AG04449 (cell line): ENCODE measurements around the gene SLC2A1.

Experiments used
- CTCF ChIA-PET: fragments of 350-600 bp; formaldehyde crosslinking; extraction: SDS; loops from one replicate; lab custom pipeline; 2021; ENCODE audit warnings: antibody characterized with exemption; lab: Yijun Ruan, JAX
- POLR2A ChIA-PET: fragments of 400-600, 350-600 bp; formaldehyde crosslinking; extraction: SDS; loops from one replicate; lab custom pipeline; 2020; ENCODE audit warnings: antibody characterized with exemption, inconsistent platforms; lab: Yijun Ruan, JAX
- DNase-seq: peaks from one replicate; pipeline ENCODE4 v3.0.0-alpha.2; 2010; ENCODE audit warnings: low read depth, low spot score
- H3K4me3 ChIP-seq: 2 replicates; pipeline ENCODE4 v1.5.1; 2011; ENCODE audit warnings: low read depth, mild to moderate bottlenecking, control low read depth, low read length
- TF ChIP-seq, protein P1 (sequence below): IDR thresholded peaks from one replicate; pipeline ENCODE4 v1.5.1; 2011; ENCODE audit warnings: mild to moderate bottlenecking, moderate library complexity, low read length, control low read depth, inconsistent platforms; ENCODE audit not compliant: insufficient read depth; ENCODE audit errors: missing control alignments

SLC2A1 gene

DNA sequence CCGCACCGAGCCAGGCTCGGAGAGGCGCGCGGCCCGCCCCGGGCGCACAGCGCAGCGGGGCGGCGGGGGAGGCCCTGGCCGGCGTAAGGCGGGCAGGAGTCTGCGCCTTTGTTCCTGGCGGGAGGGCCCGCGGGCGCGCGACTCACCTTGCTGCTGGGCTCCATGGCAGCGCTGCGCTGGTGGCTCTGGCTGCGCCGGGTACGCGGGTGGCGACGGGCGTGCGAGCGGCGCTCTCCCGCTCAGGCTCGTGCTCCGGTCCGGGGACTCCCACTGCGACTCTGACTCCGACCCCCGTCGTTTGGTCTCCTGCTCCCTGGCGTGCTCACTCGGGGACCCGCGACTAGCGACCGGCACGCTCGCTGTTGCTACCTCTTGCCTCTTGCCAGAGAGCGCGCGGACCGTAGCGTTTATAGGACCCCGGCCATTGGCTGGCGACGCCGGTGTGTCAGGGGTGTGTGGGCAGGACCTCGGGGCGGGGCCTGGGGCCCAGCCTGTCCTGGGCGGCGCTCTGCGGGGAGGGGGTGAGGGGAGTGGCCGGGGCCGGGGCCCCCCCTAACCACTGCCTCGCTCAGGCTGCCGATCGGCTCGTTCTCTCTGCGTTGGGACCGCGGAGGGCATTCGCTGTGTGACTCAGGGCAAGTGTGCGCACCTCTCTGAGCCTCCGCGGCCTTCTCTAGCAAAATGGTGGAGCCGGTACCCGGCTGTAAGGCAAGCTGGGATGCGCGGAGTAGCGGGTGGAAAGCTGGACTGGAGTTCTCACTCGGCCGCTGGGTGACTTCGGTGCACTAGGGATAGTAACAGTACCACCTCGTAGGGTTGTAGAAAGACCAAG, at the start of gene SLC2A1:
Gene SLC2A1, minus strand, starts transcription at position 381 of the 832 bp plus-strand sequence. Its CDS starts 217 bp downstream, at position 164.
- CTCF ChIA-PET = interaction anchor here (1.2 kb wide), 1 partner anchor 45 kb away, joined by 4 read pairs; no protein-coding TSS in a partner anchor
- POLR2A ChIA-PET = interaction anchor here (0.6 to 1.9 kb wide), 6 partner anchors 8 to 115 kb away, joined by 3 to 7 read pairs (median 3); no protein-coding TSS in a partner anchor
- TF ChIP-seq, protein P1, sequence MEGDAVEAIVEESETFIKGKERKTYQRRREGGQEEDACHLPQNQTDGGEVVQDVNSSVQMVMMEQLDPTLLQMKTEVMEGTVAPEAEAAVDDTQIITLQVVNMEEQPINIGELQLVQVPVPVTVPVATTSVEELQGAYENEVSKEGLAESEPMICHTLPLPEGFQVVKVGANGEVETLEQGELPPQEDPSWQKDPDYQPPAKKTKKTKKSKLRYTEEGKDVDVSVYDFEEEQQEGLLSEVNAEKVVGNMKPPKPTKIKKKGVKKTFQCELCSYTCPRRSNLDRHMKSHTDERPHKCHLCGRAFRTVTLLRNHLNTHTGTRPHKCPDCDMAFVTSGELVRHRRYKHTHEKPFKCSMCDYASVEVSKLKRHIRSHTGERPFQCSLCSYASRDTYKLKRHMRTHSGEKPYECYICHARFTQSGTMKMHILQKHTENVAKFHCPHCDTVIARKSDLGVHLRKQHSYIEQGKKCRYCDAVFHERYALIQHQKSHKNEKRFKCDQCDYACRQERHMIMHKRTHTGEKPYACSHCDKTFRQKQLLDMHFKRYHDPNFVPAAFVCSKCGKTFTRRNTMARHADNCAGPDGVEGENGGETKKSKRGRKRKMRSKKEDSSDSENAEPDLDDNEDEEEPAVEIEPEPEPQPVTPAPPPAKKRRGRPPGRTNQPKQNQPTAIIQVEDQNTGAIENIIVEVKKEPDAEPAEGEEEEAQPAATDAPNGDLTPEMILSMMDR = no peak
- peak within 1 kb of the TSS; percentile 88 for H3K4me3 ChIP-seq
- DNase-seq = peak; percentile 72

DNA sequence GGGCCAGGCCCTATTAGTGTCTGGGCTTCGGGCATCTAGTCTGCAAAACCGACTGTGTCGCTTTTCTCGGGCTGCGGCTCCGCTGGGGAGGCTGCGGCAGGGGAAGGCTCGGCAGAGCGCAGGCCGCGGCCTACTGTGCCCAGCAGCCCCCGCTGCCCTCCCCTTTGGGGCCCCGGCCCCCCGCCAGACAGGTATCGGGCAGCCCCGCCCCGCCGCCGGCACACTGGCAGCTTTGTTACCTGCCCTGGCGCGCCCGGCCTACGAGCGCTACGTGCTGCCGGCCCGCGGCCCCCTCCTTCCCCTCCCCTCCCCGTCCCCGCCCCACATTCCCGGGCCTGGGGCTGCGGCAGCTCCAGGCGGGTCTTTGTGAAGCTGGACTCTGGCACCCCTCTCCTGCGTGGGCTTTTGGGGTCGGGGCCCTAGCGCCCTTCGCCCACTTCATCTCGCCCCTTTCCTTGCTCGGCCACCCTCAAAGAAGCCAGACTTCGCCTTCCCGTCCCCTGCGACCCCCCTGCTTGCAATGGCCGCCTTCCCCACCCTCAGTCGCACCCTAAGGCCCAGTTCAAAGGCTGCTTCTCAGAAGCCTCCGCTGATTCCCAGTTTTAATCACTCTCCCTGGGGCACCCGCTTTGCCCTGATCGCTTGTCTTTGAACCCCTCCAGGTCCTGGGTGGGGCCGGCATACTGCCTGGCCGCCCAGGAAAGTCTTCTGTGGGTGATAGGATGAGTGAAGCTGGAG, 48.9 kb upstream of the SLC2A1 start:
- CTCF ChIA-PET = no interaction called here
- no peak overlapping the region for H3K4me3 ChIP-seq
- POLR2A ChIA-PET = no interaction called here
- TF ChIP-seq, protein P1 = no peak
- no peak for DNase-seq

DNA sequence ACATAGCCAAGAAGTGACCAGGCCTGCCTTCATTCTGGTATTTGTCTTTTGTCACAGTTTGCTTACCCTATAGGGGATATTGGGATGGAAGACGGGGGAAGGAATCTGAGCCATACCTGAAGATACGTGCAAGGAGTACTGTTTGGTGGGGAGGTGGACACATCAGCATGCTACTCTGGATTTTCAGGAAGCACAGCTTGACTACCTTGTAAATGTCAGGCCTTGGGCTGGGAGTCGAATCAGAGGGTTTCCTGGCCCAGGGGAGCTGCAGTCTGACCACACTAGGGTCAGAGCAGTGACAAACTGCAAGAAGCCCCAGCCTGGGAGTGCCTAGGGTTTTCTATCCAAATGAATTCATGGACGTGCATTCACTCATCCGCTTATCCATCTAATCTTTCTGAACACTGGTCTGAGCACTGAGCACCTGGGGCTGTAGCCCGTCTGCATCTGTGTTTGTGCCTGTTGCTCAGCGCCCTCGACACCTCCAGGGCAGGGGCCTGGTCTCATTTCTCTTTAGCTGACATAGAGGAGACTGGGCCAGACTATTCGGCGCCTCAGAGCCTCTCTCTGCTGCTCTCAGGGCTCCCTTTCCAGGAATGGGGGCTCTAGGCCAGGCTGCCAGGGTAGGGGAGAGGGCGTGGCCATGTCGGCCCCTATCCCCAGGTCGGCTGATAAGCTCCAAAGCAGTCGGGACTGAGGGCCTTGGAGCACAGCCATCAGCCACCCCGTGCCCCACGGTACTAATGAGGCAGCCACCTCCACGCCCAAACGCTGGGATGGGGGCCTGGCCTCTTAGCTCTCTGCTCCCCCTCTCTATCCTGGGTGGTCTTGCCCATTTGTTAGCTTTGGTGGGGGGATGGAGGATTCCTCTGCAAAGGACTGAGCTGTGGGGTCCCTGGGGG, 47.0 kb upstream of the SLC2A1 start:
- POLR2A ChIA-PET = interaction anchor here (0.7 kb wide), 1 partner anchor 382 kb away, joined by 3 read pairs; no protein-coding TSS in a partner anchor
- CTCF ChIA-PET = no interaction called here
- H3K4me3 ChIP-seq = no peak overlapping the region
- TF ChIP-seq, protein P1 = no peak
- DNase-seq = no peak

DNA sequence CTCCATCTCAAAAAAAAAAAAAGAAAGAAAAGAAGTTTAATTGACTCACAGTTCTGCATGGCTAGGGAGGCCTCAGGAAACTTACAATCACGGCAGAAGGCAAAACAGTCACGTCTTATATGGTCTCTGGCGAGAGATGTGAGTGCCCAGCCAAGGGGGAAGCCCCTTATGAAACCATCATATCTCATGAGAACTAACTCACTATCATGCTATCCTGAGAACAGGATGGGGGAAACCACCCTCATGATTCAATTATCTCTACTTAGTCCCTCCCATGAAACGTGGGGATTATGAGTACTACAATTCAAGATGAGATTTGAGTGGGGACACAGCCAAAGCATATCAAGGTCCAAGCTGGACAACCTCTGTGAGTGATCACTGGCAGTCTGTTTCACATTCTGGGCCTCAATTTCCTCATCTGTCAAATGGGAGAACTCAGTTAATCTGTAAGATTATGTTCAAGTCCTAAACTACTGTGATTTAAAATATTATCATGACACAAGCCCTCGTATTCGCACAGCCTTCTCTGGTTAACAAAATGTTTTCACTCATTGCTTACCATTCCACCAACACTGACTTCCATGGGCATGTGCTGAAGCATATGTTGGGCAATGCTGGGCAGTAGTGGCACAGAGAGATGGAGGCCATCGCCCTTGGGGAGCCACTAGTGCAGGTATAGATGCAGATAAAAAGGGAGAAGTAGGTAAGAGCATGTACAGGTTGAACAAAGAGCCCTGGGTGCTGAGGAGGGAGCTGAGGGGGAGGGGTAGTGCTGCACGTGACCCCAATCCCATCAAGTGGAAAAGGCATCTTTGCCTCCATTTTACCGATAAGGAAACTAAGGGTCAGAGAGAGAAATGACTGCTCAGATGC, 46.2 kb upstream of the SLC2A1 start:
- TF ChIP-seq, protein P1 = no peak
- H3K4me3 ChIP-seq = no peak overlapping the region
- POLR2A ChIA-PET = interaction anchor here (0.7 kb wide), 1 partner anchor 383 kb away, joined by 3 read pairs; no protein-coding TSS in a partner anchor
- DNase-seq = no peak
- CTCF ChIA-PET = no interaction called here

DNA sequence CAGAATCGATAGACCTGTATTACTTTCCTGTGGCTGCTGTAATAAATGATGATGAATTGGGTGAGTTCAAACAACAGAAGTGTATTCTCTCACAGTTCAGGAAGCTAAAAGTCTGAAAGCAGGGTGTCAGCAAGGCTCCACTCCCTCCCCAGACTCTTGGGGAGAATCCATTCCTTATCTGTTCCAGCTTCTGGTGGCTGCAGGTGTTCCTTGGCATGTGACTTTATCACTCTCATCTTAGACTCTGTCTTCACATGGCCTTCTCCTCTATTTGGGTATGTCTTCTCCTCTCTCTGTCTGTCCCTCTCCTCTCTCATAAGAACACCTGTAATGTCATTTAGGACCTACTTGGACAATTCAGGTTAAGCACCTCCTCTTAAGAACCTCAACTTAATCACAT, 44.1 kb upstream of the SLC2A1 start:
- CTCF ChIA-PET = no interaction called here
- no peak for DNase-seq
- TF ChIP-seq, protein P1 = no peak
- no peak overlapping the region for H3K4me3 ChIP-seq
- POLR2A ChIA-PET = no interaction called here
